SK-MEL-5 (cell line): ENCODE measurements around the gene PIEZO2. TPM values are rescaled to one million over a fixed set of nuclear protein-coding genes. Genes with fewer than 3 reads are reported as not detected.
"Not testable (repeated sequence)": the region's sequence is repeated elsewhere in the genome, so short reads cannot be mapped to it uniquely, and the experiment has no call there.

Experiments
- DNase-seq: peaks from one replicate; pipeline ENCODE4 v3.0.0-alpha.2; 2016; ENCODE audit warnings: low read depth, low spot score
- in situ Hi-C: cut with HindIII; loops from 2 replicates; pipeline ENCODE4 v1.10.0; 2016; ENCODE audit warnings: low sequenced_read_pairs, high pct_unique_total_duplicates, low pct_unique_long_range_greater_than_20kb
- small RNA-seq, 2 experiments: library from RNA; depleted of rRNA; stranded (forward); fragments of <200 nt; gene quantifications; one replicate each; pipeline ENCODE3, GENCODE V24; 2014
- total RNA-seq: library from RNA; depleted of rRNA; stranded (reverse); fragments of >200 nt; shearing (Covaris generic); gene quantifications from 2 replicates; pipeline ENCODE4 v1.2.3, GENCODE V29; 2014

PIEZO2 gene
- total RNA-seq, 1 experiment from 2014 or later = 0.61 TPM

DNA sequence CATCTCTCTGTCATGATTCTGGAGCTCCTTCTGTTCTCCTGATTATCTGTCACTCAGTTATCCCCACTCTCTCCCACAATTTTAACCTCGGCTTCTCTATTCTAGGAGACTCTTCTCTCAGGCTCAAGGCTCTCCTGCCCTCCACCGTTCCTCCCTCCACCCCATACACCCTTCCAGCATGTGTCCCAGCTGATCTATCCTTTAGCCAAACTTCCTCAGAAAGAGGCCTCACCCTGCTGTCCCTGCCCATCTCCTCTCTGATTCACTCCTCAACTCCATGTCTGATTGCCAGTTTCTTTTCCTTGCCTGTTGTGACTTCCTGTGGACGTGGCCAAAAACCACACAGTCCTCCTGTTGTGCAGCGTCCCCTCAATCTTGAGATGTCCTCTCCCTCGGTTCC is 505.4 kb downstream of the PIEZO2 start:
- in situ Hi-C loops, DNase-seq: not testable (repeated sequence)

DNA sequence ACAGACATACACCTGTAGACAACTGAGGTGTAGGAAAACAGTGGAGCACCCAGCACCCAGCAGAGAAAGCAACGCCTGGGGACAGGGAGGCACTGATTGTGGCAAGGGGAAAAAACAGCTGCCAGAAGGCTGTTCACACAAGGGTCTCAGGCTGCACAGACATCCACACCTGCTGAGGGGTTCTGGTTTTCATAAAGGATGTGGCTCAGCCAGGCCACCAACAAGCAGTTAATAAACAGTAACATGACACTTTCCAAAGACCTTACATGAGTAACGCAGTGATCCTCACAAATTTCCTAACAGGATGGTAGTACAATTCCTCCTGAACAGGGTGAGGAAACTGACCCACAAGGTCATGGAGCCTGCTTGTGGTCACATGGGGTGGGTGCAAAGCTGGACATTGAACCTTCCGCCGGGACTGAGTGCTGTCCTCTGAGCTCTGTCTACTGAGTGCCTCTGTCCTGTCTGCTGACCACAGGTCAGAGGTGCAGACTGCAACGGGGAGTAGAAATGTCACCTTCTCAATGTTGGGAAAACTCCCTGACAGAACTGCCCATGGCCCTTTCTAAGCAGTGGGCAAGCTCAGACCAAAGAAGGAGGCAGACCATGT is 506.3 kb downstream of the PIEZO2 start:
- in situ Hi-C loops, DNase-seq: not testable (repeated sequence)

DNA sequence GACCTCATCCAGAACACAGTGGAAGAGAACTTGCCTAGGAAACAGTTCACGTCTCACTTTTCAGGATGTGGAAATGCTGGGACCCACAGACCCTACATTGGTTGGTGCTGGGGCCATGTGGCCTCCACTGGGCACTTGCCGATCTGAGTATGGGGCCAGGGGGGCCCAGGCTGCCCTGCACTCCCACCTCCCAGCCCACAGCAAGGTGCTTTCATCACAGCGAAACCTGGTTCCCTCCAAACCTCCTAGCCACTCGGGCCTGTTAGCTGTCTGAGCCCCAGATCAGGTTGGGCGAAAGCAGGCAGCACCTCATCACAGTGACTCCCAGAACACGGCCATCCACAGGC is 510.9 kb downstream of the PIEZO2 start:
- DNase-seq, in situ Hi-C loops: not testable (repeated sequence)

- in situ Hi-C loops, DNase-seq: not testable (repeated sequence)
Measured at GRCh38 chr18:10637858-10638538, 511.4 kb downstream of the PIEZO2 start.

- in situ Hi-C loops, DNase-seq: not testable (repeated sequence)
Measured at GRCh38 chr18:10629076-10629475, 520.3 kb downstream of the PIEZO2 start.

- DNase-seq, in situ Hi-C loops: not testable (repeated sequence)
Measured at GRCh38 chr18:10626606-10627213, 522.7 kb downstream of the PIEZO2 start.

DNA sequence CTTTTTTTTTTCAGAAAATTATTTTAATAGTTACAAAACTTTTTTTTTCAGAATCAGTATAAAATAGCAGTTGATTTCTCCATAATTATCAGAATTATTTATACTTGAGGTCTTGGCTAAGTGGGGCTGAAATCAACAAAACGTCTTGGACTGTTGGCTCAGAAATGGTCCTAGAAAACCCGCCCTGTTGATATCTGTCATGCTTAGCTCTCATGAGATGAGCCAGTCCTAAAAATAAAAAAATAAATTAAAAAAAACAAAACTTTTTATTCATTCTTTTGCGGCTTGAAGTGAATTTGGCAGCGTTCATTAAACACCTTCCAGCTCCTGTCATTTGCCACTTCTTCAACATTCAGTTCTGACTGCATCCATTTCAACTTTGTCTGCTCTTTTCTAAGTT is 525.8 kb downstream of the PIEZO2 start:
- DNase-seq, in situ Hi-C loops: not testable (repeated sequence)

DNA sequence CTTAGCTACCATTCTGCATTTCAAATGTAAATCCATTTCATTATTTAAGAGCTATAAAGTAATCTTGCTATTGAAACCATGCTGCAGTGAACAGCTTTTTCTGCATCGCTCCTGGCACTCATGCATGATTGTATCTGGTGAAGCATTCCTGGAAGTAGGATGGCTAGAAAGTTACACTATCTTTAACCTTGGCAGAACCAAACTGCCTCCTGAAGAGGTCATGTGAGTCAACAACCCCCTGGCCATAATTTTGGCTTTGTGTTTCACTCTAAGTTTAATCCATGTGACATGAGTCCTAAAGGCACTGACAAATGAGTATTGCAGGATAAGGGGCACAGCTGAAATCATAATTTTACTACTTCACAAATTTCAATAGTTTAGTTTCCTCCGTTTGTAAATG is 526.4 kb downstream of the PIEZO2 start:
- in situ Hi-C loops, DNase-seq: not testable (repeated sequence)

DNA sequence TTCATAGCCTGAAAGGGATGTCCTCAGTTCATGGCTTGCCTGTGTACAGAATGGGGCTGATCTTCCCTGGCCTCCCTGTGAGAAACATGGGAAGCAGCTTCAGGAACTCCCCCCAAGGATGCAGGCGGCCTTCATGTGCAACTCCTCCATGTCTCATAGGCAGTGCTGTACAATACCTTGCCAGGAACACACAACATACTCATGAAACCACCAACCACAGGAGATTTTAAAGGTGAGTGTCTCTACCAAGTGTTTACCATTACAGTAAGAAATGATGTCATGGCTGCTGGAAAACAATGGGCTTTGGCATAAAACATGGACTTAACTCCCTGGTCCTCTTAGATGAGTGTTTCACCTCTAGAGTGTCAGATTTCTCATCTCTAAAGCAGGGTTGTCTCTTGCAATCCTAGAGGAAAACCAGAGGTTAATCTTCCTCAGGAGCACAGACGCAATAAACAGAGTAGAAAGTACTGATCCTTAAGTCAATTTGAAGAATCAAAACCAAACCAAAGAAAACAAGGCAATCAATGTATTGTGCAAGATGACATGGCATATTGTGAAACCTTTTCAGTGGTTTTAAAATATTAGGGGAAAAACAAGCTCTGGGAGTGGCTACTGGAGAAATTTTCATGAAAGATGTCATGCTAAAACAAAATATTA is 528.6 kb downstream of the PIEZO2 start:
- in situ Hi-C loops, DNase-seq: not testable (repeated sequence)

Small RNA genes within 50 kb of the gene (small RNA-seq; reads per million reads assigned to genes)
- 0 reads per million in 2 experiments for gene AP001180.3
- 0 reads per million in 2 experiments for gene AP001180.5
- gene MIR6788 = 0 reads per million in 2 experiments
